ENCODE data around the gene PAGE1.

DNA sequence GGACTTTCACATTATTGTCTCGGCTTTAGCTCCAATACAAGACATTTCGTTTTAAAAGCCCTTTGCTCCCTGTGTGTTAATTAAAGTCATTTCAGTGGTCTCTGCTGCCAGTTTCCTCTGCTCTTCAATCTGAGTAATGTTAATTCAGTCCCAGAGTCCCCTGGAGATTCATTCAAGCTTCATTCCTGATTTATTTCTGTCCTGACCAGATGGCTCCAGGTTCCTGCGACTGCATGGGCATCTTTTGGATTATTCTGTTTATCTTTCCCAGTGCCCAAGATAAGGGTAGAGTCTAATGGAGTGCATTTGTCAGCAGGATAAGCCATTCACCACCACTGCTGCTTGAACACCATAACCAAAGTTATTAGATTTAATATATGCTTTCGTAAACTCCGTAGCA lies 6.1 kb upstream of the PAGE1 start:
- TF ChIP-seq, protein P1, sequence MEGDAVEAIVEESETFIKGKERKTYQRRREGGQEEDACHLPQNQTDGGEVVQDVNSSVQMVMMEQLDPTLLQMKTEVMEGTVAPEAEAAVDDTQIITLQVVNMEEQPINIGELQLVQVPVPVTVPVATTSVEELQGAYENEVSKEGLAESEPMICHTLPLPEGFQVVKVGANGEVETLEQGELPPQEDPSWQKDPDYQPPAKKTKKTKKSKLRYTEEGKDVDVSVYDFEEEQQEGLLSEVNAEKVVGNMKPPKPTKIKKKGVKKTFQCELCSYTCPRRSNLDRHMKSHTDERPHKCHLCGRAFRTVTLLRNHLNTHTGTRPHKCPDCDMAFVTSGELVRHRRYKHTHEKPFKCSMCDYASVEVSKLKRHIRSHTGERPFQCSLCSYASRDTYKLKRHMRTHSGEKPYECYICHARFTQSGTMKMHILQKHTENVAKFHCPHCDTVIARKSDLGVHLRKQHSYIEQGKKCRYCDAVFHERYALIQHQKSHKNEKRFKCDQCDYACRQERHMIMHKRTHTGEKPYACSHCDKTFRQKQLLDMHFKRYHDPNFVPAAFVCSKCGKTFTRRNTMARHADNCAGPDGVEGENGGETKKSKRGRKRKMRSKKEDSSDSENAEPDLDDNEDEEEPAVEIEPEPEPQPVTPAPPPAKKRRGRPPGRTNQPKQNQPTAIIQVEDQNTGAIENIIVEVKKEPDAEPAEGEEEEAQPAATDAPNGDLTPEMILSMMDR (IDR thresholded peaks at IDR 0.05) = no peak
- TF ChIP-seq POLR2AphosphoS5 (IDR thresholded peaks at IDR 0.05) = no peak
